Retinal pigment epithelial cell (primary cell): ENCODE measurements around the gene DNAJB6.

ENCODE experiments used
- DNase-seq: peaks from one replicate; pipeline ENCODE4 v3.0.0-alpha.2; 2010; ENCODE audit warnings: low read depth
- H3K4me3 ChIP-seq: 2 replicates; pipeline ENCODE4 v1.5.1; 2011; ENCODE audit warnings: mild to moderate bottlenecking, low read length, control low read depth, moderate library complexity
- TF ChIP-seq, protein P1 (sequence below): conservative IDR thresholded peaks from 2 replicates; pipeline ENCODE4 v1.5.1; 2011; ENCODE audit warnings: low read depth, low read length, control low read depth, inconsistent platforms

Gene DNAJB6

DNA sequence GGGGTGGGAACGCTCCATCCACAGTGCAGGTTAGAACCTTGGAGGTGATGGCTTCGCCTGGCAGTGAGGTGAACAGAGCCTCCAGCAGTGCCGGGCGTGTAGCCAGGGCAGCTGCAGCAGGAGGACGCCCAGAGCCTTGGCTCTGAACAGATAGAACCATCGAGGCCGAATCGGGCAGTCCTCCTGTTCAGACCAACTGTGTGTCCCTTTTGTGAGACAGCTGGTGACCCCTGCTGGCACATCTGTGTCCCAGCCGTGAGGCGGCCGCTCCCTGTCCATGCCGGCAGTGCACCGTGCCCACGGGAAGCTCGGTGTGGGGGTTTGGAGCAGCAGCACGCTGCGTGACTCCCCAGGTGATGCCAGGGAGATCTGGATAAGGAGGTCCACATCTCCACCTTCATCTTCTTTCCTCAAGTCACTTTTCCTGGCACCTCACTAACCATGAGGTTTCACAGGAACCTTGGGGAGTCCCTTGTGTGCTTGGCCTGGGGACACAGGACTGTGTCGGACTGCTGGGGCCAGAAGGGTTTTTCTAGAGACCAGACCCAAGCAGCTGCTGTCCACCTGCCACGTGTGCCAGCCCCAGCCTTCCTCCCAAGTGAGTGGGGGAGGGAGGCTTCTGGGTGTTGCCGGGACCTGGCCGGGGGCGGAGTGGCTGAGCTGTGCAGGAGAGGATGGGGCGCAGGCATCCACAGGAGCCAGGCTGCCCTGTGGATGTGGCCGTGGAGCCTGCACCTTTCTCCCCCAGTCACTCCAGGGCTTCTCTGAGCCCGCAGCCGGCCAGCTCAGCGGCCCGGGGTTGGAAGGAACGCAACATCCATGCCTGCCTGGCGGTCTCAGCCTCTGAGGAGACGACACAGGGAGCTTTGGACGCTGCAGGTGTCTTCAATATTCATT lies 69.4 kb downstream of the DNAJB6 start:
- DNase-seq, result no peak
- TF ChIP-seq, protein P1, sequence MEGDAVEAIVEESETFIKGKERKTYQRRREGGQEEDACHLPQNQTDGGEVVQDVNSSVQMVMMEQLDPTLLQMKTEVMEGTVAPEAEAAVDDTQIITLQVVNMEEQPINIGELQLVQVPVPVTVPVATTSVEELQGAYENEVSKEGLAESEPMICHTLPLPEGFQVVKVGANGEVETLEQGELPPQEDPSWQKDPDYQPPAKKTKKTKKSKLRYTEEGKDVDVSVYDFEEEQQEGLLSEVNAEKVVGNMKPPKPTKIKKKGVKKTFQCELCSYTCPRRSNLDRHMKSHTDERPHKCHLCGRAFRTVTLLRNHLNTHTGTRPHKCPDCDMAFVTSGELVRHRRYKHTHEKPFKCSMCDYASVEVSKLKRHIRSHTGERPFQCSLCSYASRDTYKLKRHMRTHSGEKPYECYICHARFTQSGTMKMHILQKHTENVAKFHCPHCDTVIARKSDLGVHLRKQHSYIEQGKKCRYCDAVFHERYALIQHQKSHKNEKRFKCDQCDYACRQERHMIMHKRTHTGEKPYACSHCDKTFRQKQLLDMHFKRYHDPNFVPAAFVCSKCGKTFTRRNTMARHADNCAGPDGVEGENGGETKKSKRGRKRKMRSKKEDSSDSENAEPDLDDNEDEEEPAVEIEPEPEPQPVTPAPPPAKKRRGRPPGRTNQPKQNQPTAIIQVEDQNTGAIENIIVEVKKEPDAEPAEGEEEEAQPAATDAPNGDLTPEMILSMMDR, result peak; percentile 26
- H3K4me3 ChIP-seq, result no peak overlapping the region

DNA sequence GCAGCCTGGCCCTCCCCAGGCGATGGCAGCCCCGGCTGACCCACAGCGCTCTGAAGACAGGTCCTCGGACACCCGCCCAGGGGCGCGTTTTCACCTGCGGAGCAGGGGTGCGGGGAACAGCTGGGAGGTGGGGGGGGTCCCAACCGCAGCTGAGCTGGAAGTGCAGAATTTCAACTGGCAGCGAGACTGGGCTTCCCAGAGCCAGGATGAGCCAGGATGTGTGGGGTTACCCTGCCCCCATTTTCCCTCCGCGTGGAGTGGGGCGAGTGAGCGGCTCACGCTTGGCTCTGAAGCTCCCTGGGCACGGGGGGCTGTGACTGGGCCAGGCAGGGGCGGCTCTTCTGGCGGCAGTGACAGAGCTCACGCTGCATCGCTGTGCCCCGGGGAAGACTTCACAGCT lies 70.2 kb downstream of the DNAJB6 start:
- TF ChIP-seq, protein P1, result no peak
- no peak for DNase-seq
- H3K4me3 ChIP-seq, result no peak overlapping the region

DNA sequence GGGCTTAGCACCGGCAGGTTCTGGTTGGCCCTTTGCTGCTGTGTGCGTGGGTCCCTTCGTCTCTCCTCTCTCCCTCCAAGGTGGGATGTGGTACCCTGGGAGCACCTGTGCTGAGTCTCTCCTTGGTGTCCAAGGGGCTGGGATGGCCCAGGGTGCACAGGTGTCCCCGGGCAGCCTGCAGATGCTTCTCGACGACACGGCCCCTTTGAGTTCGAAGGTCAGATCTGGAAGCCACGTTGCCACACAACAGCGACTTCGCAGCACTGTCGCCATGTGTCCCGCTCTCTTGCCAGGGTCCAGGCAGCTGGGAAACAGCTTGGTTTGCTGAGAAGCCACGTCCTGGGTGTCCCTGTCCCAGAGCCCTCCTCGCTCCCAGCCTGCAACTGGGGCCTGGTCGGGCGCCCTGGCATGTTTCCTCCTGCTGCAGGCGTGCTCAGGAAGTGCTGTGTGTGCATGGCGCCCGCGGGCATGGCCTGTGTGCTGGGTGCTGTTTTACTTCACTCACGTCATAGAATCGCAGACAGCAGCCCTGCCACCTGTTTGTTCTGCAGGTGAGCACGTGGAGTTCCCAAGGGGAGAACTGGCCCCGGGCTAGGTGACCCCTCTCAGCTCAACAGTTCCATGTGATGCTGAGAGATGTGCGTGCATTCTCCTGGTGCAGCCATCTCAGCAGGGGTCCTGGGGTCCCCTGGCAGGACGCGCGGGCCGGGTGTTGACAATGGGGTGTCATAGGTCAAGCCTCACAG lies 70.9 kb downstream of the DNAJB6 start:
- TF ChIP-seq, protein P1, result no peak
- no peak for DNase-seq
- H3K4me3 ChIP-seq, result no peak overlapping the region

DNA sequence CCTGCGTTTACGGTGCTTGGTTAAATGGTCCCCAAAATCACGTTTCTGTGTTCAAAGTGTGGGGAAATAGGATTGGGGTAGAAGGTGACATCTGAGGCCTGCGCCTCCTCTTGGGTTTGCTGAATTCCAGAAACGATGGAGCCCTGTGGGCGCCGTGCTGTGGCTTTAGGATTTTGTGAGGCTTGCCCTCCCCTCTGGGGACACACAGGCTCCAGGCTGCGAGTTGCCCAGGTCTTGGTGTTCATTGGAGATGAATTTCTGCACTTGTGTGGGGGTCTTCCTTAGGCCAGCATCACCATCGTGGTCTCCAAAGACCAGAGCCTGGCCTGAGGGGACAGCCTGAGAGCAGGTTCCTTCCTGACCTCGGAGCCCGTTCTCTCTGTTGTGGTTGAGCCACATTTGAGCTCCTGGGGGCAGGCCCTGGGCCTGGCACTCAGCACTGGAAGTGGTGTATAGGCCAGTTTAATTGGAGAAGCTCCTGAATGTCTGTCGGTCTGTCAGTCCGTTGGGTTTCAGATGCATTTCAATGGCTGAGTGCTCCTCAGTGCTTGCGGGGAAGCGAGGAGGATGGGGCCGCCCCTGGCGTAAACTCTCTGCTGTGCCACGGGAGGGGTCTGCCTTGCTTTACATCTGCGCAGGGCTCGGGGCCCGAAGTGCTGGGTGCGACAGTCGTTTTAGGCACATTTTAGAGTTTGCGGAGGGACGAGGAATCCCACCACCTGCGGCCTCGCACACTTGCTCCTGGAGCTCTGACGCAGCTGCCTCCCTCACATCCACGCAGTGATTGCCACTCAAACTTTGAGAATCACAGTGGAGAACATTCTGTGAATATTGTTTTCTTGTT lies 71.7 kb downstream of the DNAJB6 start:
- no peak for DNase-seq
- TF ChIP-seq, protein P1, result no peak
- H3K4me3 ChIP-seq, result no peak overlapping the region

DNA sequence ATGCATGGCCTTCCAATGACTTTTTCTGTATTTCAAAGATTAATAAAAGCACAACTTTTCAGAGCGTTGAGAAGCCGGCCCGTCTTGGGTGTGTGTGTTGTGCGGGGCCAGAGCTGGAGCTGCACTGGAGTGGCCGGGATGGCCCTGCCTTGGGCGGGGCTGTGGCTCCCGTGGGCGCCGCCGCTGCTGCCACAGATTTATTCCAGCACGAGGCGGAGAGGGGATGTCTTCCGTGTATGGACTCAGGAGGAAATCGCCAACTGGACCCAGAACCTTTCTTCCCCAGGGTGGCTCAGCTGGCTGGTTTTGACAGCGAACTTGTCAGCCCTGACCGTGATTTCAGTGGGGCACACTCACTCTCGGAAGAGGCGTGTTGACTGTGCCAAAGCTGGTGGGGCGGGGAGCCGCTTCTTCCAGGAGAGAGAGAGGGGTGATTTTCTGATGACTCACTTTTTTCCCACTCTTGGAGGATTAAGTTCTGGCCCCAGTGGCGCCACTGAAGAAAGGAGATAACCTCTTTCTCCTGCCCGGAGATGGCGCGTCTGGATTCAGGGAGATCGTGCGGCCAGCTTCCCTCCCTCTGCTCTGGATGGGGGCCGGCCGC lies 72.4 kb downstream of the DNAJB6 start:
- no peak for DNase-seq
- TF ChIP-seq, protein P1, result no peak
- no peak overlapping the region for H3K4me3 ChIP-seq
